HL-60/S4 (cell line): Measurements from ENCODE around the gene TAF11.
"Not testable (repeated sequence)": the region's sequence is repeated elsewhere in the genome, so short reads cannot be mapped to it uniquely, and the experiment has no call there.

ENCODE experiments used
- in situ Hi-C: fragments of 300-500 bp; cut with MboI; formaldehyde crosslinking; loops from 2 replicates; pipeline ENCODE4 v1.14.3; 2022; ENCODE audit warnings: low sequenced_read_pairs

TAF11 gene

DNA sequence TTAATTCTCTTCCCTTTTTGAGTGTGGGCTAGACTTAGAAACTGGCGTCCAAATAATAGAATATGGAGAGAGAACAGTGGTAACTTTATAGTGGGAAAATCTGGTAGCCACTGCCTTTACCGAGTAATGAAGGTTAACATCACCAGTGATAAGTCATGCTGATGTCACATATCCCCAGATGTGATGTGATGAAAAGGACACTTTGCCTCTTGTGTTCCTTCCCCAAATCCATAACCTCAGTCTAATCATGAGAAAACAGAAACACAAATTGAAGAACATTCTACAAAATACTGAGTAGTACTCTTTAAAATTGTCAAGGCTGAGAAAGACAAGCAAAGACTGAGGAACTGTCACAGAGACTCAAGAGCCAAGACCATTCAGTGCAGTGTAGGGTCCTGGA lies 19.0 kb upstream of the TAF11 start:
- in situ Hi-C loops, result no loop called here

DNA sequence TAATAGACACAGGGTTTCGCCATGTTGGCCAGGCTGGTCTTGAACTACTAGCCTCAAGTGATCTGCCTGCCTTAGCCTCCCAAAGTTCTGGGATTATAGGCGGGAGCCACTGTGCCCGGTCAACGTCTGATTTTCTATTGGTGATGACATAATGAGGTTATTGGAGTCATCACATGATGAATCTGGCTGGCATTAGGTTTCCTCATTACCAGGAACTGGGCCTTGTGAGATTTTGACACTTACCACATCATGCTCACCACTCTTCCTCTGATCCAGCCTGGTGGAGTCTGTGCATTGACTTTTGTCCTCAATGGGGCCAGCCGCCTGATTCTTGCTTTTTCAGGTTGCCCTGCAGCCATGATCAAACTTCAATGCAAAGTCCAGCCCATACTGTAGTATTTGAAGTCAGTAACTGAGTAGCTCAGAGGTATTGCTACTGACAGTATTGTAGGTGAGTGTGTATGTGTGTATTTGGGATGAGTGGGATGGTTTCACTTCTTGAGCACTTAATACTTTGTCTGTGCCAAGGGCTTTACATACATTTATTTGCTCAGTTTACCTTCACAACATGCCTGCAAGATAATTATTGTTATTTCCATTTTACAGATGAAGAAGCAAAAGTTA lies 17.3 kb upstream of the TAF11 start:
- in situ Hi-C loops, result no loop called here

DNA sequence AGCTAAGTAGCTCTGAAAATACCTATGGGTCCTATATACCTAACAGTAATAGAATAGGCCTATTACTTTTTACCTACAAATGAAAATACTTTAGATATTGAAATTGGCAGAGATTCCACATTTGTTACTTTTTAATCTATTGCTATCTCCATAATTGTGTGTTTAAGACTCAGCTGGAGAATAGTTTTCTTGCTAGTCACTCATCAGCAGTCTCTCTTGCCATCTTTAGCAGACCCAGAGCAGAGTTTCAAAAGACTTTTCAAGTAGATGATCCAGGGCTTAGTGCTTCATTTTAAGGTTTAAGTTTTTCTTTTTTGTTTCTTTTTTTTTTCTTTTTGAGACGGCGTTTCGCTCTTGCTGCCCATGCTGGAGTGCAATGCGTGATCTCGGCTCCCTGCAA lies 14.1 kb upstream of the TAF11 start:
- in situ Hi-C loops, result no loop called here

DNA sequence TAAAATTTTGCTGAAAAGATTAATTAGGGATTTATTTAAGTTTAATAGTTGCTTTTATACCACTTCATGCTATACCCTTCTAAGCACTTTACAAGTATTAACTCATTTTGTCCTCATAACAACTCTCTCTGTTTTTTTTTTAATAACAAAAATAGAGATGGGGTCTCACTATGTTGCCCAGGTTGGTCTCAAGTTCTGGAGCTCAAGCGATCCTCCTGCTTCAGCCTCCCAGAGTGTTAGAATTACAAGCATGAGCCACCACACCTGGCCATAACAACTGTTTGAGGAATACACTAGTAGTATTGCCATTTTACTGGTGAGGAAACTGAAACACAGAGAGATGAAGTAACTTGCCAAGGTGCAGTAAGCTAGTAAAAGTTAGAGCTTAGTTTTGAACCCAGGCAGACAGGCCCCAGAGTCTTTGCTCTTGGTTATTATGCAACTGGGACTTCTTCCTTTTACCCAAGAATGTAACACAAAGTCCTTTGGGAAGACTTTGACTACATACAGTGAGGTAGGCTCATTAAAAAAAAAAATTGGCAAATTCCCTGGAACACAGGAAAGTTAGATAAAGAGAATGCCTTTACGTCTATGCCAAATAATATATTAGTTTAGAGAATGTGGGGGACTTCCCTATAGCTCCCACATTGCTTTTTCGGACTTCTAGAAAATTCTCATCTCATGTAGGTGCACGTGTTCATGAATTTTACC lies 12.6 kb upstream of the TAF11 start:
- in situ Hi-C loops, result no loop called here

DNA sequence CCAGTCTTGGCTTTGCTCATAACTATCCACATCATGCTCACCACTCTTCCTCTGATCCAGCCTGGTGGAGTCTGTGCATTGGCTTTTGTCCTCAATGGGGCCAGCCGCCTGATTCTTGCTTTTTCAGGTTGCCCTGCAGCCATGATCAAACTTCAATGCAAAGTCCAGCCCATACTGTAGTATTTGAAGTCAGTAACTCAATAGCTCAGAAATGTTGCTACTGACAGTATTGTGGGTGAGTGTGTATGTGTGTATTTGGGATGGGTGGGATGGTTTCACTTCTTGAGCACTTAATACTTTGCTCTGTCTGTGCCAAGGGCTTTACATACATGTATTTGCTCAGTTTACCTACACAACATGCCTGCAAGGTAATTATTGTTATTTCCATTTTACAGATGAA lies 11.9 kb upstream of the TAF11 start:
- in situ Hi-C loops, result not testable (repeated sequence)

DNA sequence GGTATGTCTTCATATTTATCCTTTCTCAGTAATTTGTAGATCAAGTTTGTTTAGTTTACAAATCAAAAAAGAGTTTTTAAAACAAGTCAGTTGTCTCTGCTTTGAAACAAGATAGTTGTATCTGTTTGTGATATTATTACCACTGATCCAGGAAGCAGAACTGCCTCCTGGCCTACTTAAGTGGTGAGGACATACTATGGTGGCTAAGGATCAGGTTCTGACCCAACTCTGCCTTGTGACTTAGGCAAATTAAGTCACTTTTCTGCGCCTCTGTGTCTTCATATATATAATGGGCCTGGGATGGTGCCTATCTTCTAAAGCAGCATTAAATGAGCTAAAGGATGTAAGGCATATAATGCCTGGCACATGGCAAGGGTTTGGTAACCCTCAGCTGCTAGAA lies 9.9 kb upstream of the TAF11 start:
- in situ Hi-C loops, result no loop called here

DNA sequence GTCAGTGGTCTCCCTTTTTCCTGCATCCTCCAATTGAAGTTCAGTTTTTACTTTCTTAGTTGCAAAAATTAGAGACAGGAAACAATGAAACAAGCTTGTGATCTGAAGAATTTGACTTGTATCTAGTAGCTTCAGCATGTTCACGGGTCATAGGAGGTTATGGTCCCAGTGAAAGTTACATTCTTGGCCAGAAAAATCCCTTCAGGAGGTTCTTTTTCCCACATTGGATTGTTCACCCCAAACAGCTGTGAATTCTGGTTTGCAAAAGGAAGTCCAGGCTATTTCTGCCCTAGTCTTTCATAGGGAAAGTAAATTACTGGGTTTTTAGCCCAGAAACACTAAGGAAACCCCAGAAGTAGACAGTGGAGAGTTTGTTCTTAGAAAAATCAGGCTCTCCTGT lies 9.3 kb upstream of the TAF11 start:
- in situ Hi-C loops, result no loop called here

DNA sequence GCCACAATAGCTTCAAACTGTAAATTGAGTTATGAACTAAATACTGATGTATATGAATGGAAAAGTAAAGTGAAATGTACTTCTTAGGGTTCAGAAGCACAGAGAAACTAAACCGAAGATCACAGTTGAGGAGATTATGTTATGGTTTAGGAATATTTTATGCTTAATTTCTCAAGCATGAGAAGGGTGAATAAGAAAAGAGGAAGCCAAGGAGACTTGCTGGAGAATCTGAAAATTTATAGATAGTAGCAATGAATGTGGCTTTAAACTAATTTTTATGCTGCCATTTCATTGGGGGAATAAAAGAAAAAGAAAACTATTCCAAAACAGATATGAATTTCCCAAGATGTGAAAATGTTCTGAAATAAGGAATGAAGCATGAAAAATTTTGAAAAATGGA lies 6.9 kb upstream of the TAF11 start:
- in situ Hi-C loops, result no loop called here

DNA sequence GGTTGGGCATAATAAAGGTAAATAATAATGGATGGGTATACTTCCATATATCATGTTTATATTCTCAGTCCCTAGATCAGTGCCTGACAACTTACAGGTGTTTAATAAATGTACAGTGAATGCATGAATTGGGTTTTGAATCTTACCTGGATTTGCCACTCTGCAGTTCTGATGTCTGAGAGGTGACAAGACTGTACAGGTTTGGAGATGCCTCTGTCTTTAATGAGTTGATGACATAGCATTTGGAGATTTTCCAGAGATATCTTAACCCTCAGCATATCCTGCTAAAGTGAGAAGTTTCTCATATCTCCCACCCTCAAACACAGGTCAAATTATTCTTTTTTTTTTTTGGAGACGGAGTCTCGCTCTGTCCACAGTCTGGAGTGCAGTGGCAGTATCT lies 3.5 kb upstream of the TAF11 start:
- in situ Hi-C loops, result no loop called here

DNA sequence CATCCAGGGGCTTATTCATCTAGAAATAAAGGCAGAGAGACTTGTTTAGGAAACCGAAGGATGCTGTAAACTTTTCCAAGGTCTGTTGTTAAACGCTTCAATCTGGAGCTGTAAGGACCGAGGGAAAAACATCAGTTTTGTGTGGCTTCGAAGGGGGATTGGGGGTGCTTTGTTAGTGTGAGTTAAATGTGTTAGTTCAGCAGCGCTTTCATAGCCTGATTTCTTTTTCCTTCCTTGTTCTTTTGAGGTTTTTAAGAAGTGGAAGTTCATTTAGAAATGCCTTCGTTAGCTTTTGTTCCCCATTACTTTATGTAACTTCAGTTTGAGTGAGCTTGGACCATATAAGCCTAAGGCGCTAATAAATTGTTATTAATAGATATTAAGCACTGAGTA lies 2.7 kb upstream of the TAF11 start:
- in situ Hi-C loops, result no loop called here

DNA sequence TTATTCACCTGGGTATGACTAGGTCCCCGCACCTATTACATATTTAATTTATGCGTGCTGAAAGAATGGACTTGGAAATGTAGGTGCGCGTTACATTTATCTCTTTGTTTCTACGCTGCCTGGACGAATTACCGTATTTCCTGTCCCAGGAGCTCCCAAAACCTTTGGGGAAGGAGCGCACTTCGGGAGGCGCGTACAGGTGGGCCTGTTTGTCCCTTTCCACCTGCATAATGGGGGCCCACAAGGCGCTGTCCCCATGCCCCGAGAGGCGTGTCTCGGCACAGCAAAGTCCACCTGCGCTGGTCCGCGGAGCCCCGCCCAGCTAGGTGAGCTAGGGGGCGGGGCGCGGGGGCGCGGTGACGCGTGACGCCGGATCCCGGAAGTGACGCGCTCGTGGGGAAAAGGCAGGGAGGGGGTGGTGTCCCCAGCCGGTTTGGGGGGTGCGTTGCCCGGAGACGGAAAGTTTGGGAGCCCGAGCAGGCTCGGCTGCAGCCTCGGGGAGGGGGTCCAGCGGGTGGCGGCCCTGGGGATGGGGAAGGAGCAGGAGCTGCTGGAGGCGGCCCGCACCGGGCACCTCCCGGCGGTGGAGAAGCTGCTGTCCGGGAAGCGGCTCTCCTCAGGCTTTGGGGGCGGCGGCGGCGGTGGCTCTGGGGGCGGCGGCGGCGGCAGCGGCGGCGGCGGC lies 1.2 kb upstream of the TAF11 start, which contains the start of gene ANKS1A:
TSS of gene ANKS1A (plus strand) at position 382 of the 682 bp plus-strand sequence. CDS start at position 530, 148 bp downstream.
- in situ Hi-C loops, result no loop called here

DNA sequence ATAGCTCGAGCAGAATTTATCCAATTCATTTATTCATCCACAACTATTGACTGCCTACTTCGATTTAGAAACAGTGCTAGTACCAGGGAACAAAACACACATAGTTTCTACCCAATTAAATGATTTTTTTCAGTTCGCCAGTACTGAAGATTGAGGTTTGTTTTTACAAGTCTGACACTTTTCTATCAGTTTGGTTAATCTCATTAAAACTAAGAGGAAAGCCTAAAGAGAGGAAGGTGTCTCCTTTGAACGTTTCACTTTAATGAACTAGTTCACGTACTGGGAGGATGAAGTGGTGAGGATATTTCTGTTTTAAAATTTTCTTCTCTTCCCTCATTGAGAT lies 643 bp upstream of the TAF11 start:
- in situ Hi-C loops, result no loop called here

DNA sequence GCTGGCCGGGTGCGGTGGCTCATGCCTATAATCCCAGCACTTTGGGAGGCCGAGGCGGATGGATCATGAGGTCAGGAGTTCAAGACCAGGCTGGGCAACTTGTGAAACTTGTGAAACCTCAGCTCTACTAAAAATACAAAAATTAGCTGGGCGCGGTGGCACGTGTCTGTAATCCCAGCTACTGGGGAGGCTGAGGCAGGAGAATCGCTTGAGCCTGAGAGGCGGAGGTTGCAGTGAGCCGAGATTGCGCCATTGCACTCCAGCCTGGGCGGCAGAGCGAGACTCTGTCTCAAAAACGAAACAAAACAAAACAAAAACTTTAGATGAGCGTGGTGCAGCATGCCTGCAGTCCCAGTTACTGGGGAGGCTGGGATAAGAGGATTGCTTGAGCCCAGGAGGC lies 2.0 kb downstream of the TAF11 start:
- in situ Hi-C loops, result not testable (repeated sequence)

DNA sequence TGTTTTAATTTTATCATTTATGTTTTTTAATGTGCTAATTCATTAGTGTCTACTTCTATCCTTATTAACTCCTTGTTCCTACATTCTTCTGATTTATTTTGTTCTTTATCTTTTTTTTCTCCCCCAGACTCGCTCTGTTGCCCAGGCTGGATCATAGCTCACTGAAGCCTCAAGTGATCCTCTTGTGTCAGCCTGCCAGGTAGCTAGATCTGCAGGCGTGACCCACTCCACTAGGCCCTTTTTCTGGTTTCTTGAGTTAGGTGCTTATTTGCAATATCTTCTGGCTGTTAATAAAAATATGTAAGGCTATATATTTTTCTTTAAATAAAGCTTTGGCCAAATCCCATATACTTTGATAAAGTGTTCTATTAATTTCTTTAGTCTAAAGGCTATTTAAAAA lies 2.8 kb downstream of the TAF11 start:
- in situ Hi-C loops, result no loop called here

DNA sequence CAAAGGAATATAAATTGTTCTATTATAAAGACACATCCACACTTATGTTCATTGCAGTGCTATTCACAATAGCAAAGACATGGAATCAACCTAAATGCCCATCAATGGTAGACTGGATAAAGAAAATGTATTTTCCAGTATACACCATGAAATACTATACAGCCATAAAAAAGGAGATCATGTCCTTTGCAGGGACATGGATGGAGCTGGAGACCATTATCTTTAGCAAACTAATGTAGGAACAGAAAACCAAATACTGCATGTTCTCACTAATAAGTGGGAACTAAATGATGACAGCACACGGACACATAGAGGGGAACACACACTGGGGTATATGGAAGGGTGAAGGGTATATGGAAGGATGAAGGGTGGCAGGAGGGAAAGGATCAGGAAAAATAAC lies 3.8 kb downstream of the TAF11 start:
- in situ Hi-C loops, result not testable (repeated sequence)

DNA sequence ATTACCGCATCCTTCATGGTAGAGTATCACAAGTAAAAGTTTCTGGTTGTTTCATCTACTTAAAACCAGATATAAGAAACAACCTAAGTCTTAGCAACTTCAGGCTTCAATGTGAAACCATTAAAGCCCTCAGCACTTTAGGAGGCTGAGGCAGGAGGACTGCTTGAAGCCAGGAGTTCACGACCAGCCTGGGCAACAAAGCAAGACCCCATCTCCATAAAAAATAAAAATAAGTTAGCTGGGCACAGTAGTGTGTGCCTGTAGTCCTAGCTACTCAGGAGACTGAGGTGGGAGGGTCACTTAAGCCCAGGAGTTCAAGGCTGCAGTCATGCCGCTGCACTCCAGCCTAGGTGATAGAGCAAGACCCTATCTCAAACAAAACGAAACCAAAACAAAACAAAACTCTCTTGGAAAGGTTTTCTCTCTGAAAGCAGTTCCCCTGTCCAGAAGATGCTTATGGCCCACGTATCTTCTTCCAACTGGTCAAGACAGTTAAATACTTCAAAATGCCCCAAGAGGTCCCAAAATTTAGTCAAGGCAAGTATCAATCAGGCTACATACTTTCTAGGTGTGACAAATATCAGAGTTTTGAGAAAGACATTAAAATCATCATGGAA lies 9.9 kb downstream of the TAF11 start:
- in situ Hi-C loops, result no loop called here

DNA sequence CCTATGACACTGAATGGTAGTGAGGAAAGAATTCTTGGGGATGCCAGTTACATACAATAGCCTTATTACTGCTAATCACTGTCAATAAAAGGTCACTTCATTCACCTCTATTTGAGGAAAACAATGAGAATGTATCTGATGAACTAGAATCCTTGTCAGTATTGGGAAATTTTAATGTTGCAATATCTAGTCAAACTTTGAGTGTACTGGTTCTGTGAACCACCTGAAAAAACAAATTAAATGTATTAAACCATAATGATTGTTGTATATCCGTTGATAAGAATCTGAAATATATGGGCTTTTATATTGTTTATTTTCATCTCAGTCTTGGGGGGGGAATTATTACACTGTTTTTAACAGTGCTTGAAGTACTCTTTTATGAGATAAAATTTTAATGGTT lies 10.6 kb downstream of the TAF11 start:
- in situ Hi-C loops, result no loop called here

DNA sequence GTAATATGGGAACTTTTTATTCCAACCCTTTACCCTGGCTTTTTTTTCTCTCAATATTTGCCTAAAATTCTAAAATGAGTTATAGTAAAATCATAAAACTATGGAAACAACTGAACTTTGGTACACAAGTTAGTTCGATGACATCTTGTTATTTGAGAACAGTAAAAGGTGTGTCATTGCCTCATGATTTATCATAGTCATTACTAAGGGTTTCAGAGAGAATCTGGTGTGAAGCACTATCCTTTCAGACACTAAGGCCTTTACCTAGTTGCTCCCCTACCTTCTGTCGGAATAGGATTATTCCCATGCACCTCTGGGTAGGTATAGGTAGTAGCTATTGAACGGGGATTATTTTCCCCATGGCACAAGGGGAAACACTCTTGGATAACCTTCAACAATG lies 11.4 kb downstream of the TAF11 start:
- in situ Hi-C loops, result no loop called here

DNA sequence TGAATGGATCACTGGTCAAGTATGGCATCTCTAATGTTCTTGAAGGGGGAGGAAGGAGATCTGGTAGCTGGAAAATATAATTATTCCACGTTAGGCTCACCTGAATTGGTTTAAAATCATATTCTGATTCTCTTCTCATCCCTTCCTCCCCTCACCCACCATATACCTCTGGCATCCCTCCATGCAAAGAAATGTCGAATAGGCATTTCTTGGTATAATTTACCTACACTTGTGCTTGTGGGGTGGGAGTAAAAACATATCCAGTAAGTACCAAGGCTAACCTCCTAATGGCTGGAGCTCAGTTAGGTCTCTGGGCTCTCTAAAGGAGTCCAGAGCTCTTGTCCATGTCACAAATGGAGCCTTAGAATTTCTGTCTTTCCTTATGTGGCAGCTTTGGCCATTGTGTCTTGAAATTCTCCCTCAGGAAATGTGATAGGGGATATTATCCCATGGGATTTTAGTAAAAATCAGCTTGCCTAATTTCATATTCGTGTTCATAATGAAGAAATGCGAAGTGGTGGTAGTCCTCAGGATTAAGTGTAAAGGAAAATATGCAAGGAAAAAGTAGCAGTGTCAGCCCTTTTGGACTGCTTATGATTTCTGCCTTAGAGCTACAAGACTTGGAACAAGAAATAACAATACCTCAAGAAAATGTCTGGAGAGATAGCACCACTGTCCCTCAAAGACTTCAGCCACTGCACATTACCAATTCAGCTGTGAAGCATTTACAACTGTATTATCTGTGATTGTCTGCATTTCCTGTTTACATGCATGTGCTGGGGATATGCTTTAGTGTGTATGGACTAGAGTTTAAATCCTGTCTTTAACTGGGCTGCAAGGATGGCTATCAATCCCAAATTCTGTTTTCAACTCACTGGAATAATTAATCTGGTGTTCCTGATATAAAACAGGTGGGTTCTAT lies 12.3 kb downstream of the TAF11 start:
- in situ Hi-C loops, result no loop called here

DNA sequence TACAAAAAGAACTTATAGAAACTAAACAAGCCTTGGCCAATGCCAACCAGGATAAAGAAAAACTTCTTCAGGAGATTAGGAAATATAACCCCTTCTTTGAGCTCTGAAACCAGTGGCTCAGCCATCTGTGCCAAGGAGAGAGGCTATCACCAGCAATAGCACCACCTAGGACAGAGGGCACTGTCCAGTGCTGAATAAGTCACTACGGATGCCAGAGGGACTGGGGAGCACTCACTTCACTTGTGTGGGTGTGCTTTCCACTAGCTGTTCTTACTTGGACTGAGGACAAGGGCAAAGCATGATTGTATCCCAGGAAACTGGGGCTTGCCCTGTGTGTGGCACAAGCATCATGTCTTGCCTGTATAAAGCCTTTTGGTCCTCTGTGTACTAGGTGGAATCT lies 15.5 kb downstream of the TAF11 start:
- in situ Hi-C loops, result no loop called here

DNA sequence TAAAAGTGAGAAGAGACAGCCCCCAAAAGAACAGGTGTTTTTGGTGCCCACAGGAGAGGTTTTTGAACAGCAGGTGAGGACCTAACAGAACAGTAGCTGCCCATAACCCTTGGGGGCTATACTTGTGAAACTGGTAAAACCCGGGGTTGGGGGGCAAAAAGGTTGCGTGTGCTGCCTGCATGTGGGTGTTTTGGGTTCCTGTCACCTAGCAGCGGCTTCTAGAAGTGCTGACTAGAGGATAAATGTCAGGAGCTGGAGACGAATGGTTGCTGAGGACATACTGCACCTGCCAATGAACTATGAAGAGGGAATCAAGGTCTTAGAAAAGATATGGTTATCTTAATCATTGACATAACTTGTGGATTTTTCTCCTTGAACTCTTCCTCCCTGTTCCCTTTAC lies 16.0 kb downstream of the TAF11 start:
- in situ Hi-C loops, result no loop called here
